Activated naive CD4-positive, alpha-beta T cell (primary cell): ENCODE data around the gene TIMD4.

Experiments
- DNase-seq, 4 experiments: peaks; one replicate each; lab custom pipeline; 2025; lab: John Stamatoyannopoulos, UW

Gene TIMD4

DNA sequence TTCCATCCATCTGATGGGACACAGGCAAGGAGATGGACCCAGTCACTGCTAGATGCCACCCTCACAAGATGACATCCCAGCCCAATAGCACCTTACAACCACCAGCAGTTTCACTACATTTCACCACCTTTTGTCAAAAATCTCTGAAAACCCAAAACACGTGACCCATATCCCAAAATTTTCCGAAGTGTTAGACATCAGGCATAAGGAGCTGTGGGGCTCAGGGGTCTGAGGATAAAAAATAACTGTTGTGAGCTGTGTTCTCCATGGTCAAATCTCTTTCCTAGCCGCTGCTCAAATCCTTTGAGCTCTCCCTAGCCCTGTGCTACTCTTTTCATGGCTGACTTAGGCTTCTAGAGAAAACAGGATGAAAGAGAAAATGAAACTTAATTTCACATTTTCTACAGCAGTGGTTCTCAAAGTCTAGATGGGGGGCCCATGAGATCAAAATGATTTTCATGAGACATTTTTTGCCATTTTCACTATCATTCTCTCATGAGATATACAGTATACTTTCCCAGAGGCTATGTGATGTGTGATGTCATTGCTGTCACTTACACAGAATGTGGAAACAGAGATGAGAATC is 40.7 kb downstream of the TIMD4 start:
- no peak for DNase-seq

DNA sequence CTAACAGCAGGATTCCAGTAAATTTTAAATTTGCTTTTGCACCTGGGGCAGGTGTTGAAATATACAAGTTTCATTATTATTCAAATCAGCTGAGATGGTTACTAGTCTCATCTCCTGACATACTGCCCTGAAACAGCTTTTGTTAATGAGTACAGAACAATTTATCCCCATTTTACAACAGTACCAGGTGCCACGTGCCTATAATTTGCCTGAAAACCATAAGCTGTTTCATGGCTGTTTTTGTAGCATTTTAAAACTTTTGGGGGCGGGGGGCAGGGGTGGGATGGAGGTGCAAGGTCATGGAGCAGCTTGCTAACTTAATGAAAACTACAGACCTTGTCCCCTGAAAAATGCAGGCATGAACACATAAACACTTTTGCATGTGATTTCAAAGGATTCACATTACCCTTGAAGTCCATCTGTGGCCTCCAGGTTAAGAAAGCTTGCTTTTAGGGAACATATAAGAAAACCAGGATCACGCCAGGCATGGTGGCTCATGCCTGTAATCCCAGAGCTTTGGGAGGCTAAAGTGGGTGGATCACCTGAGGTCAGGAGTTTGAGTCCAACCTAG is 42.1 kb downstream of the TIMD4 start:
- no peak for DNase-seq

DNA sequence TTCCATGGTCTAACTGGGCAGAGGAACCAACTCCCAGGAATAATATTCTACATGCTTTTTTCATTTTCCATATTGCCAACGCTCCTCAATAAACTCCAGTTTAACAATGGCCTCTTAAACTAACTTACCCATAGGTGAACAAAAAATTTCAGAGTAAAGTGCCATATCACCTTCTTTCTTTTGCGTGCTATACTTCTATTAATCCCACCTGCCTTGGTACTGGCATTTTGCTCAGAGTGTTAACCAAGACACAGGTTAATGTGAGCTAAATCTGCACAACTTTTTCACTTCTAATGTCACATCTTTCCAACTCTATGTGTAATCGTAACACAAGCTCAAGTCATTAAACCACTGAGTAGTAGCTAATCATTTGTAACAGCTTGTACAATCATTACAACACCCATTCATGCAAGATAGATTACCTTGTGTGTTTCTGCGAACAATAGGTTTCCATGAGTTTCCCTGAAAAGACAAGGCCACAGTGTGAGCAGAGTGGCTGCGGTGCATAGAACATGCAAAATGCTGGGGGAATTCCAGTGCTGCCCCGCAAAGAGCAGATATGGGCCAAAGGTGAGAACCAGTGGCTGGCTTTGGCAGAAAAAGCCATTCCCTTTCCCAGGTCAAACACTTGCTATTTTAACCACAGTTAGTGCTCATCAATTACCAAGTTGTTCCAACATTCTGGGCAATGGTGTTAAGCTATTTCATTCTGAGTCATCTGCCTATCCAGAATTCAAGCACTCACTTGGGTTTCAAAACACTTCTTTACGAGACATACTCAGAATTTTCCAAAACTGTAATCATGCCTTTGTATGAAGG is 42.8 kb downstream of the TIMD4 start:
- DNase-seq: peak in 1 of 4 experiments; percentile 12

DNA sequence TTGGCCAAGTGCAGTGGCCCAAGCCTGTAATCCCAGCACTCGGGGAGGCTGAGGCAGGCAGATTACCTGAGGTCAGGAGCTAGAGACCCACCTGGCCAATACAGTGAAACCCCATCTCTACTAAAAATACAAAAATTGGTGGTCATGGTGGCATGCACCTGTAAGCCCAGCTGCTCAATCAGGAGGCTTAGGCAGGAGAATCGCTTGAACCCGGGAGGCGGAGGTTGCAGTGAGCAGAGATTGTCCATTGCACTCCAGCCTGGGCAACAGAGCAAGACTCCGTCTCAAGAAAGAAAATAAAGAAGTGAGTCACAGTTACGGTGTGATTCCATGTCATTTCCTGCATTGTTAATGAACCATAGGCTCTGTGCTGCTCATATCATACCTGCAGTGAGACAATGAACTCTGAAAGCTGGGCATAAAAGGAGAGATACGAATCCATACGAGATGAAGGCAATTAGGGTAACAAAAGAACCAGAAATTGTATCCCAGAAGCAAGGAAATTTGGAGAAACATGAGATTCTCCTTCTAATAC is 44.6 kb downstream of the TIMD4 start:
- DNase-seq: no peak

DNA sequence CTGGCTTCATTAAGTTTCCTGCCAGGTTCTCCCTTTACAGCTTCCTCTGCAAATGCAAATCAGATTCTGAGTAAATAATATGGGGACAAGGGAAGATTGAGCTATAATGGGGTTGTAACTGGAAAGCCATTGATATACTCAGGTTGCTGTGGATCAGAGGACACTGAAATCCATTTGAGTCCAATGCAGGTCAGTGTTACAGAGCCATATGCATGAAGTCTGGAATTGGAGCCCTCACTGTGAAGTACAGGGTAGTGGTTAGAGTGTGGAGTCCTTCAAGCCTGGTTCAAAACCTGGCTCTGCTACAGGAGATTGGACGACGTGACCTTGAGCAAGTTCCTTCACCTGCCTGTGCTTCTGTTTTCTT is 48.7 kb downstream of the TIMD4 start:
- DNase-seq: no peak

DNA sequence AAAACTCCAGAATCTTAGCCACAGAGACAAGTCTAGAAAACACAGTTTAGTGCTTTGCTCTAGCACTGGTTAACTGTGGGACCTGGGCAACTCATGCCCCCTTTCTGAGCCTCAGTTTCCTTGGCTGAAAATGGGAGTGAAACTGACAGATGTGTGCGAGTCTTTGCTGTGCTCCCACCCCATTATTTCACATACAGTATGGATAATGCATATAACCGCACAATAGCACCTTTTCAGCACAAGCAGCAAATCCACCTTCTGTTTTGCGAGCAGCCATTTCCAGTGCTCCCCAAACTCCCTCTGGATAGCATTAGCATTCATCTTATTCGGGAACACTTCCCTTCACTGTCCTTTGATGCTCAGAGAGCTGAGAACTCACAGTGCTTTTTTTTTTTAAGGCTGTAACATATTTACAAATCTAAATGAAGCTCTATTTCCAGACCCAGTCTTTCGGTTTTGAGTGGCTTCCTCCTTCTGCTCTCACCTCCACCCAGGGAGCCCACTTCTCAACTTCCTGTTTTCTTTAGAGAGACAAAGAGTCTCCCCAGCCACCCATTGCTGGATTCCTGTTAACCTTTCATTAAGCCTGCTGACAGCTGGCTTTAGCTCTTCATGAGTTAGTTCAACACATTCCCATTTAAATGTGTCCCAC is 49.2 kb downstream of the TIMD4 start:
- peak in 1 of 4 experiments; percentile 5 for DNase-seq

DNA sequence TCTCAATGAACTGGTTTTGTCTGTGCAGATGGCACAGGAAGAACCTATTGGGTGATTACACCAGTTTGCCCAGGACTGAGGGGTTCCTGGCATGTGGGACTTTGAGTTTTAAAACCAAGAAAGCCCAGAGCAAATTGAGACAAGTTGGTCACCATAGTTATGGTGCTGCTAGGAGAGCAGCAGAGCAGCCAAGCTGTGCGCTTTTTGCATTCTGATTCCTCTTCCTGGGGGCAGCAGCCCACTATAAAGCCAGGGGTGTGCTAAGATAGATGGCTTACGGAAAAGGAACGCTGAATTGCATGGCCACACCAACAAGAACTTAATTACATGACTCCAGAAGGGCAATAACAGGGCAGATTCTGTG is 49.7 kb downstream of the TIMD4 start:
- no peak for DNase-seq

DNA sequence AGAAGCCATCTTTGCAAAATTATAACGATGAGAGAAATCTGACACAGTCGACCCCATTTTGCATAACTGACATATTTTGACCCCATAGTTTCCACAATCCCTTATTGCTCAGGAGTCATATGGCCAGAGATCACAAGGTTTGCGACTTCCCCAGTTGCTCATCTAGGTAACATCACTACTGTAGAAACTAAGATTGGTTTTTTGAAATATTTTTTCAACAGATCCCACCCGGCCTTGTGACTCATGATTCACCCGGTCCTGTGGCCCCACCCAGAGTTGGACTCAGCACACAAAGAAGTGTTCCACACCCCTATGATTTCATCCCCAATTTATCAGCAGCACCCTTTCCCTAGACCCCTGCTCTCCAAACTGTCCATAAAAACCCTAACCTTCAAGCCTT is 50.2 kb downstream of the TIMD4 start:
- DNase-seq: no peak

DNA sequence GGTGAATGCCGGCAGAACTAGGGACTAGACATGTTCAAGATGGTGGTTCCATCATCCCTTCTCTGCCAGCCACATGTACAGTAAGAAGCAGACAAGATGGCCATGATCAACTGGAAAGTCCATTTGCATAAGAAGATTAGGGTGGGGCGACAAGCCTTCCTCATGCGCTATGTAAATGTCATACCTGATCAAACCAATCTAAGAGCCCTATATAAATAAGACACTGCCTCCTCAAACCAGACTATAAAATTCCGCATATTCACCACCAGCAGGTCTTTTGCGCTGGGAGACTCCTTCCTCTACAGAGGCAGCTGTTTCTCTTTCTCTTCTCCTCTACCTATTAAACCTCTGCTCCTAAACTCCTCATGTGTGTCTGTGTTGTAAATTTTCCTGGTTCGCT is 53.8 kb downstream of the TIMD4 start:
- no peak for DNase-seq

DNA sequence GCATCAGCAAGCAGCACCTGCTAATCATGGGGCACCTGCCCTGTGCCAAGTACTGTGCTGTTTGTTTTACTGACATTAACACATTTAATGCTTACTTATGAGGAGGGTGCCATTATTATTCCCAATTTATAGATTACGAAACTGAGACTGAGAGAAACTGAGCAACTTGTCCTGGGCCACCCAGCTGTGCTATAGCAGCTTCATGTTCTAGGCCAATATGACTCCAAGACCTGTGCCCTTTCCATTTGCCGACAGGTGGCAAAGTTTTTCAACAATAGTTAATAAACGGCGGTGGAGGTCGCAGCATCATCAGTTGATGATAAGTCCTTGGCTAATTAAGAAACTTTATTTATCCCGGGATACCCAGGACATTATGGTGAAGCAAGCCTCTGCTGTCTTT is 55.4 kb downstream of the TIMD4 start:
- no peak for DNase-seq

DNA sequence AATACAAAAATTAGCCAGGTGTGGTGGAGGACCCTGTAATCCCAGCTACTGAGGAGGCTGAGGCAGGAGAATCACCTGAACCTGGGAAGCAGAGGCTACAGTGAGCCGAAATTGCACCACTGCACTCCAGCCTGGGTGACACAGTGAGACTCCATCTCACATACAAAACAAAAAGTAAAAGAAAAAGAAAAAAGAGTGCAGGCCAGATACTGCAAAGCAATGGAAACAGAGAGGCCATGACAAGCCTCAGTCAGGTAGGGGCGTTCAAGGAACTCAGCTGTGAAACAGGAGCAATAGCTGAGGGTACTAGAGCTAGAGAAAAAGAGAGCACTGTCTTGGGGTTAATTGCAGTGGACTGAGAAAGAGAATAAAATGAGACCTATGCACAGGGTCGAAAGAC is 56.2 kb downstream of the TIMD4 start:
- no peak for DNase-seq

DNA sequence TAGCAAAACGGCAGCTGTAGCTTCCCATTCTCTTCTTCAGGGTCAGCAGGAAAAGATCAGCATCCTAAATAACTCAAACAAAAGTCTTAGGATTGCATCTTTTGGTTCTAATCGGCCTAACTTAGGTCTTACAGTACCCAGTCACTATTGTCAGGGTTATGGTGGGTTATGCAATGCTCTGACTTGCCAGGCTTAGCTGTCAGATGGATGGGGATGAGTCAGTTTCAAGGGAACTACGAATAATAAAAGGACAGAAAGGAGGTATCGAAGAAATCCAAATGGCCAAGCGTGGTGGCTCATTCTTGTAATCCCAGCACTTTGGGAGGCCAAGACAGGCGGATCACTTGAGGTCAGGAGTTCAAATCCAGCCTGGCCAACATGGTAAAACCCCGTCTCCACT is 66.5 kb downstream of the TIMD4 start:
- no peak for DNase-seq

DNA sequence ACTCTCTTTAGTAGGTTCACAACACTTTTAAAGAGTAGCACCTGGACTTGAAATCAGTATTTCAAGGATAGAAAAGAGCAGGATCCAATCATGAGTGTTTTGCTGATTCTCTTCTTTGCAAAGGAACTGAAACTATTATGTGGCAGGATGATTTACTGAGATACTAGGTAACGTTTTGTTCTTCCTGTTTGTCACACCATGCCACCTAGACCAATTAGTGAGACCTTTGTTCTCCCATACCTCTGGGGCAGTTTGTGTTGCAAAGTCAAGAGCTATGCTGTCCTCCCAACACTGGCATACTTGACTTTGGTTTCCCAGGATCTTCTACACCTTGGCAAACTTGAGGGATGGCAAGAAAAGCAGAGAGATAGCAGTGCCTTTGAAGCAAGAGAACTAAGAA is 69.5 kb downstream of the TIMD4 start:
- no peak for DNase-seq

DNA sequence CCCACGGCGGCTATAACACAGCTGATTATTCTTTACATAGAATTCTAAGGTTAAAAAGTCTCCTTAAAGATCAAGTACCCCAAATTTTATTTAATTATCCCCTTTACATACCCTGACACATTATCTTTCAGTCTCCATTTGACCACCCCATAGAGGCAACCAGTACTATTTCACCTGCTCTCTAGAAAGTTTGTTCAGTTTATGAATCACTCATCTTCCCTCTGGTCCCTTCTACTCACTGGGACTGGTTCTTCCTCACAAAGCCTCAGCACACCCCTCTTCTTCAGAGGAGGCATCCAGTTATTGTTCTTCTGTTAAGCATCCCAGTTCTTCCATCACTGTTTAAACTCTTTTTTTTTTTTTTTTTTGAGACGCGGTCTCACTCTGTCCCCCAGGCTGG is 70.2 kb downstream of the TIMD4 start:
- DNase-seq: no peak

DNA sequence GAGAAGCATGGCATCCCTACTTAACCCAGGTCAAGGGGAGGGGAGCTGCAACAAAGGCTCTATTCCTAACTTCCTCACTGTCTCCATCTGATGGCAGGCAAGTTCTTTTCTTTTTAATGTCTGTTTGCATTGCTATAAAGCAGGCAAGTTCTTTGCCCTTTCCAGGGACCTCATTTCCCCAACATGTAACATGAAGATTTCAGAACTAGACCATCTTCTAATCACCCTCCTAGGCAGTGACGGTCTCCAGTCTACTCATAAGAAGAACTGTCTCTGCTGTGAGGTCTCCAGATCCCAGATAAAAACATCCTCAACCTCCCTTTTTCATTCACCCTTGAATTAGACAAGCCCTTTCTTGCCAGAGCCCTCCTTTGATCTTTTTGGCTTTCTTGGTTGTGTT is 70.8 kb downstream of the TIMD4 start:
- DNase-seq: no peak

DNA sequence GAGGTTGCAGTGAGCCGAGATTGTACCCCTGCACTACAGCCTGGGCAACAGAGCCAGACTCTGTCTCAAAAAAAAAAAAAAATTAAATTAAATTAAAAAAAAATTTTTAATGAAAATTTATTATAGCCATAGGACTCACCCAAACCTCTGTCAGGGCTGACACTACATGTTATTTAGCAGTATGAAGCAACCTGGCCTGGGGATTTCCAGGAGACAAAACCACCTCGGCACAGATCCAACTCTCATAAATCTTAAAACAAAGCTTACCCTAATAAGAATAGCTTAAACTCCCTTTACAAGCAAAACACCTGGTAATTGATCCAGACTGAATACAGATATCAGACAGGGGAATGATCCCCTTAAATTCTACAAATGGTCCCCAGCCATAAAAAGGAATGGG is 74.5 kb downstream of the TIMD4 start:
- DNase-seq: no peak

DNA sequence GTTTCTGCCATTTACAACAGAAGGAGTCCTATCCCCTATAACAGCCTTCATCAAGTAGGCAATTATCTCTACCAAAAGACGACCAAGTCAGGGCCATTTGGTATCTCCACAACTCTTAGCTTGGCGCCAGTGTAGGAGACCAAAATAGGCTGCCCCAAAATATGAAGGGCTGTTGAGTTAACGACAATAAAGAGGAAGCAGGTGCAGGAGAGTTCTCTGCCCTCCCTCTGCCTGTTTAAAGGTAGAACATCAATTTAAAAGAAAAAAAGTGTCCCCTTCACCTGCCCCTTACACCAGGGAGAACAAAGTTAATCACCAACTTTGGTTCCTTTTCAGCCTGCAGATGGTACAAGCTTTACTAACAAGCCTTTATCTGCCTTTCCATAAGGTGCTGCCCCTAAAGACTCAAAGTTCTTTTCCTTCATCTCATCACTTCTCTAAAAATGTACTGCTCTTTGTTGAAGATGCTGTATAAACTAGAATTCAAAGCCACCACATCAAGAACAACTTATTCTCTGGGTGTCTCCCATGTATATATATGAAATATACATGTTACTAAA is 79.6 kb downstream of the TIMD4 start:
- DNase-seq: no peak

DNA sequence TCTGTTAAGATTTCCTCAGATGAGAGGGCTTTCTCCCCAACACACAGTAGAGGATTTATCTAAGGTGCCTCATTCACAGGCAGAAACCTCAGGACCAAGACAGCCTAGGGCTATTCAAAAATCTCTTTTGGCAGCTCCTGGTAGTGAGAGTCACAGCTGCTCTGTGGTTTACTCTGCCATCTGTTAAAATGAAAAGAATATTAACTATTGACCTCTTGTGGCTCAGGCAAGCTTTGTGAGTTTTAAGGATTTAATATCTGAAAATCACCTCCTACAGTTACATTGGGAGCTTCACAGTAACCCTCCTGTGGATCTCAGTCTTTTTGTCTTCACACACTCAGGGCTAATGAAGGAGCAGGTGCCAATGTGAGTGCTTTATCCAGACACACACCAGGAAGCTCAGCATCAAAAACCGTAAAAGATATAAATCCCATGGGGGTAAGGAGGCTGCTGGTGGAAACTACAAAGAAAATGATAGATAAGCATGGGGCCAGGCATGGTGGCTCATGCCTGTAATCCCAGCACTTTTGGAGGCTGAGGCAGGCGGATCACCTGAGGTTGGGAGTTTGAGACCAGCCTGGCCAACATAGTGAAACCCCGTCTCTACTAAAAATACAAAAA is 83.3 kb downstream of the TIMD4 start:
- no peak for DNase-seq

DNA sequence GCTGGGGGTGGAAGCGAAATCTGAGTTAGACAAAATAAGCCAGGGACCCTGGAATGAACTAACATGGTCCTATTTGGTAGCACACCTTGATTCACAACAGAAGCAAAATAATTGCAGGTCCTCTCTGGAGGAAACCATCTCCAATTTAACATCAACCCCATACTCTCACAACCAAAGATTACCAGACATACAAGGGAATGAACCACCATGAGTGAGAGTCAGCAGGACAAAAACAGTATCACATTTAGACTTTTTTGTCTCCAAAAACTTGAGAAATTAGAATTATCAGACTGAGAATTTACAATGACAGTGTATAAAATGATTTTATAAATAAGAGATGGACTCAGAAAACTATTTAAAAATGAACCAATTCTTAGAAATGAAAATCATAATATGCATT is 91.8 kb downstream of the TIMD4 start:
- no peak for DNase-seq

DNA sequence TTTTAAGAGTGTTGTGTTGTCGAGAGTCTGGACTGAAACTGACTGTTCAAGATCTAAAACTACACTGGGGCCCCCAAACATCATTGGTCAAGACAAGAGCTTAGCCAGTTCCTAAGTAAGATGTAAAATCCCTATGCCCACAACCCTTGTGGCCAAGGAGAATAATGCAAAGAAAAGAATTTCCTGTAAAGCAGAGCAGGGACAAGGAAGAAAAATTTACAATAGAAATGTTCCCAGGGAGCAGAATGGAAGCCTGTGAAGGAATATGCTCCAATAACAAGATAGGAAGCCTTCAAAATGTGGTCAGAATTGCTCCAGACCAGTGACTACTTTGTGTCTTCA is 92.6 kb downstream of the TIMD4 start:
- no peak for DNase-seq
